B cell (primary cell): ENCODE results near the gene SRRD.

Source experiments
- EZH2 ChIP-seq: IDR thresholded peaks from 2 replicates; pipeline ENCODE4 v1.6.1; 2012; ENCODE audit warnings: borderline replicate concordance, low read depth, mild to moderate bottlenecking, moderate library complexity, low read length; ENCODE audit not compliant: insufficient read depth, poor library complexity, severe bottlenecking
- TF ChIP-seq, protein P1 (sequence below): fragments of 200-600 bp; IDR thresholded peaks from one replicate; pipeline ENCODE4 v1.8.0; 2022; ENCODE audit warnings: antibody characterized with exemption, mild to moderate bottlenecking

DNA sequence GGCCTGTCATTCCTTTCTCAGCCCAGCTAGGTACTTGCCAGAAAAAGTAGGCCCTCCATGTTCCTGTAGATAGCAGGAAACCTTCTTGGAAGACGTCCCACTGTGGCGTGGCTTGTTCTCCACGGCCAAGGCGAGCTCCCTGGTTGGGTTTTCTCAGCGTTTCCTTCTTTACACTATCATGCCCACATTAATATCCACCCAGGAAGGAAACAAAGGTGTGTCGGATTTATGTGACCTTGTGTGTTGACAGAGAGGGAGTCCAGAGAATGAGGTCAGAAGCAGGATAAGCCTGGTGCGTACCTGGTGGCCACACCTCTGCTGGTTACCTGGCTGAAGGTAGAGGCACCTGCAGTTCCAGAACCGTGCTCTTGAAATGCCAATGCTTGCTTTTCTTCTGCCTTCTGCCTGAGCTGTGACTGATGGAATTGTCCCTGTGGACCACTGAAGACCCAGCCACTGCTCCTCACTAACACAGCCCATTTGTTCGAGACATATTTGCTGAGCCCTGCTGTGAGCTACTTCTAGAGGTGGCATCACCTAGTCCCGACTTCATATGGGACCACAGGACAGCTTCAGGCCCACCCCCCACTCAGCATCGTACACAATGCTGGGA, 46.7 kb upstream of the SRRD start:
- TF ChIP-seq, protein P1, sequence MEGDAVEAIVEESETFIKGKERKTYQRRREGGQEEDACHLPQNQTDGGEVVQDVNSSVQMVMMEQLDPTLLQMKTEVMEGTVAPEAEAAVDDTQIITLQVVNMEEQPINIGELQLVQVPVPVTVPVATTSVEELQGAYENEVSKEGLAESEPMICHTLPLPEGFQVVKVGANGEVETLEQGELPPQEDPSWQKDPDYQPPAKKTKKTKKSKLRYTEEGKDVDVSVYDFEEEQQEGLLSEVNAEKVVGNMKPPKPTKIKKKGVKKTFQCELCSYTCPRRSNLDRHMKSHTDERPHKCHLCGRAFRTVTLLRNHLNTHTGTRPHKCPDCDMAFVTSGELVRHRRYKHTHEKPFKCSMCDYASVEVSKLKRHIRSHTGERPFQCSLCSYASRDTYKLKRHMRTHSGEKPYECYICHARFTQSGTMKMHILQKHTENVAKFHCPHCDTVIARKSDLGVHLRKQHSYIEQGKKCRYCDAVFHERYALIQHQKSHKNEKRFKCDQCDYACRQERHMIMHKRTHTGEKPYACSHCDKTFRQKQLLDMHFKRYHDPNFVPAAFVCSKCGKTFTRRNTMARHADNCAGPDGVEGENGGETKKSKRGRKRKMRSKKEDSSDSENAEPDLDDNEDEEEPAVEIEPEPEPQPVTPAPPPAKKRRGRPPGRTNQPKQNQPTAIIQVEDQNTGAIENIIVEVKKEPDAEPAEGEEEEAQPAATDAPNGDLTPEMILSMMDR = no peak
- no peak for TF ChIP-seq EZH2
